Measurements from ENCODE around the gene CNTN4. TPM values are rescaled to one million over a fixed set of nuclear protein-coding genes. Genes with fewer than 3 reads are reported as not detected.

CNTN4 gene
- polyA plus RNA-seq, 3 donors from 2014 or later: not detected

DNA sequence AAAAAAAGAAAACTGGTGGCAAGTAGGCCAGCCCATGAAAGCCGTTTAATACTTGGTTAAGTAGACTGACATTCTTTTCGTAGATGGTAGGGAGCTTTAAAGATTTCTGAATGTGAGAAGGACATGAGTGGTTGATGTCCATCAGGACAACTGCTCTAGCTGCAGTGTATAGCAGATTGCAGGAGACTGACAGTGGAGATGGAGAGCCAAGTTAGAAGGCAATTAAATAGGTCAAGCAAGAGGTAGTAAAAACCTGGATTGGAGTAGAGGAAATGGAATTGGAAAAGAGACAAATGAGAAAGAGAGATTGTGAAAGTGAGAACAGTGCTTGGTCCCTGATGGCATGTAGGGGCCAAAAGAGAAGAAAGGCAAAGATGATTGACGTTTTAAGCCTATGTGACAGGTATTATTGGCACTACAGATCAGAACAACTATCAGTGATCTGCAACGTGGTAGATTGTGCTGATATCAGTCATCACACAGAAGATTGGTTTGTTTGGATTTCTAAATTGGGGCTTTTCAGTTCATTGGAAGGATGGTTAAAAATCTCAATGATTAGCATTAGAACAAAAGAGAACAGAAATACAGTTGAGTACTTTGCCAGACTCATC, 74.0 kb downstream of the CNTN4 start:
- peaks cover 1 to 24% (median 13%) of the 10 kb centered on the region in 6 donors for H3K9me3 Mint-ChIP-seq
- peaks cover 0 to 3% (median 0%) of the 10 kb centered on the region in 3 donors for H3K36me3 Mint-ChIP-seq
- peaks cover 0 to 2% (median 0%) of the 10 kb centered on the region in 3 donors for H3K27me3 Mint-ChIP-seq (ENCODE audit: low read depth in 3 of 3)
- no peak overlapping the region for H3K4me3 Mint-ChIP-seq
- no peak for DNase-seq
- H3K27ac Mint-ChIP-seq: no peak overlapping the region
- no peaks in the 10 kb centered on the region for H3K4me1 Mint-ChIP-seq

DNA sequence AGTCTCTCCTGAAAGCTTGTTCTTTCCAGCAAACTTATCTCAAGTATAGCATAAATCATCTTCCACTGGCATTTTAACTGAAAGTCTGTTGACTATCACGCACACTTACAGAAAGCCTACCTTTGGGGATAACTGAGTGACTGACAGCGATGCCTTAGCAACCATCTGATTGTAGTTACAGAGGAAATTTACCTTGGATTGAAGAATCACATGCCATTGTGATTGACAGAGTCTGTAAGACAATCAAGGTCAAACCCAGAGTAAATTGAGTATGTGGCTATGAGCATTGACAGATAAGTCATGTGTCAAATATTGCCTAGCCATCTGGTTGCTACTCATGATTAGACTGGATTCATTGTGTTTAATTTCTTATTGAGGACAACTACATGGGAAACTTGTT, 82.0 kb downstream of the CNTN4 start:
- Mint-ChIP-seq H3K4me3 (no peak overlapping the region), H3K27me3 (ENCODE audit: low read depth in 3 of 3) (no peaks in the 10 kb centered on the region), H3K9me3 (peaks cover 0 to 14% (median 3%) of the 10 kb centered on the region in 6 donors), H3K27ac (no peak overlapping the region), H3K4me1 (no peaks in the 10 kb centered on the region), H3K36me3 (no peaks in the 10 kb centered on the region)
- DNase-seq: no peak

DNA sequence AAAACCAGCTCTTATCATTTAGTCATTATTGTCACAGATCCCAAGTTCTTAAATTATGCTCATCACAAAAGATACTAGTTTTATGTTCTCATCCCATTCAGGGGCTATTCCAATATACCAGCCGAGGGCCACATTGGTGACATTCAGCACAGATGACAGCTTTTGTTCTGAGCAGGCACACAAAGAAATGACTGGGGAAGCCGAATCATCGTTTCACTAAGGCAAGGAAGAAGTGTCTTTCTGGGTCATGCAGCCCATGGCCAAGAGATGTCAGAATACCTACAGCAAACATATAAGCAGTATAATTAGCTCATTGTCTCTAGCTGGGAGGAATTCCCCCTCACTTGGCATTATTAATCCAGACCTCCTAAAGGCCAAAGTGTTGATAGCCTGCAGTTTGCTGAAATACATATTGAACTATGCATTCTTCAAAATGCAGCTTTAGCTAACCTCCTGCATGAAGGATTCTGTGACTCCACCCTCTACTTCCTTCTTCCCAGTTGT, 100.2 kb downstream of the CNTN4 start:
- Mint-ChIP-seq H3K27me3 (ENCODE audit: low read depth in 3 of 3) (no peaks in the 10 kb centered on the region), H3K27ac (no peak overlapping the region), H3K4me1 (no peaks in the 10 kb centered on the region), H3K9me3 (peaks cover 3 to 30% (median 7%) of the 10 kb centered on the region in 6 donors), H3K36me3 (no peaks in the 10 kb centered on the region), H3K4me3 (no peak overlapping the region)
- no peak for DNase-seq

DNA sequence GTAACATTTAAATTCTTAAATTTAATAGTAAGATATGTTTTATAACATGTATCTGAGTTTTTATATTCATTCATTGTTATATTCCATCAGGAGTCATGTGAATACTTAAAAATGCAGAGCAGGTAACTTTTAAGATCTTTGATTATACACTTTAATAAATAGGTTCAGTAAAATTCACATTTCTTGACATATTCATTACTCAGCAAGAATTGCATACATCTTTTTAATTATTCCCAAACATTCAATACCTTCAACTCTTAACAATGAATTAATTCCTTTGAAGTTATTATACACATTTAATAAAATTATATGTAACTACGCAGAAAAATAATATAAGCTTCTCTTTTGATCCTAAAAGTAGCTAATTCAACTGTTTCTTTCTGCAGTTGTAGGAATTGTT, 105.4 kb downstream of the CNTN4 start:
- Mint-ChIP-seq H3K36me3 (no peaks in the 10 kb centered on the region), H3K4me1 (no peaks in the 10 kb centered on the region), H3K9me3 (peaks cover 0 to 25% (median 3%) of the 10 kb centered on the region in 6 donors), H3K27ac (no peak overlapping the region), H3K27me3 (ENCODE audit: low read depth in 3 of 3) (no peaks in the 10 kb centered on the region), H3K4me3 (no peak overlapping the region)
- DNase-seq: no peak

DNA sequence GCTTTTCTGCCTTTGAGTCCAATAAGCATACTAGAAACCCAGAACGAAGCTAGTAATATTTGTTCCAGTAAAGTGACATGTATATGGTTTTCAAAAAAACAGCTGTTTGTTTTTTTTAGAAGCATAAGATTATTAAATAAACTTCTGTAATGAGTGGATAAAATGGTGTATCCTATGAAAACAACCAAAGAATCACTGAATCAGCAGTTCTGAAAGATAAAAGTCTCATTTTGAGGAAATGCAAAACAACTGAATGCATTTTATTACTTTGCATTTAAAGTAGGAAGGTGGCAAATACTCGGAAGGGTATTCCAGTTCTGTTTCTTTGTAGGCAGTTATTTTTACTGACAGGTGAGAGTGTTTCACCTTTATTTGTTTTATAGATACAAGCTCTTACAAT, 107.0 kb downstream of the CNTN4 start:
- Mint-ChIP-seq H3K9me3 (peaks cover 0 to 17% (median 4%) of the 10 kb centered on the region in 6 donors), H3K27me3 (ENCODE audit: low read depth in 3 of 3) (no peaks in the 10 kb centered on the region), H3K36me3 (no peaks in the 10 kb centered on the region), H3K27ac (no peak overlapping the region), H3K4me3 (no peak overlapping the region), H3K4me1 (no peaks in the 10 kb centered on the region)
- no peak for DNase-seq

DNA sequence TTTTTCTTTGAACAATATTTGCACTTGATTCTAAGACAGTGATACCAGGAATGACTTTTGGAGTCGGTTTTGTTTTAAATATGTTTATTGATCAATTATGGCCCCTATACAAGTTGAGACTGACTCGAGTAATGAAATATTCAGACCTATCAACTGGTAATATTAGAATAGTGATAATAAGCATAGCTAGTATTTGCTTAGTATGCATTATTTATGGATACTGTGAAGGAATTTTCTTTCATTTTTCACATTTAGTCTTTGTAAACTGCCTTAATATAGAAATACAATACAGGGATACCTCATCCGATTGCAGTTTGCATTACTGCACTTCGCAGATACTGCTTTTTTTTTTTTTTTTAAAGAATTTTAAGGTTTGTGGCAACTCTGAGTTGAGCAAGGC, 107.9 kb downstream of the CNTN4 start:
- Mint-ChIP-seq H3K36me3 (no peaks in the 10 kb centered on the region), H3K9me3 (peaks cover 0 to 21% (median 4%) of the 10 kb centered on the region in 6 donors), H3K27me3 (ENCODE audit: low read depth in 3 of 3) (no peaks in the 10 kb centered on the region), H3K4me3 (no peak overlapping the region), H3K4me1 (no peaks in the 10 kb centered on the region), H3K27ac (no peak overlapping the region)
- DNase-seq: no peak

DNA sequence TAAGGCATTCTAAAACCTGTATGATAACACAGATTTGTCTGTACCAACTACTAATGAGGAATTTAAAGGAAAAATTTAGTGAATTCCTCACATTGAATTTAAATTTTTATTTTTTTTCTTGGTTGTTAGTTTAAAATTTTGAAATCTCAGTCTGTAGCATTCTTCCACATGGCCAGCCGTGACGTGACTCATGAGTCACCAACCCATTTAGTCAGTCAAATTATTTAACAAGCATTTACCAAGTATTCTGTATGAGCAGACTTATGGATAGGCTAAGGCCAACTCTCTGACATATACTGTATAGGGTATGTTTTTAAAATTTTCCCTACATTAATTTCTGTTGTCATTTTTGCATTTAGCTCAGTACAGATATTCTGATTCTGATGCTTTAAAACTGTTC, 112.9 kb downstream of the CNTN4 start:
- no peak overlapping the region for H3K27ac Mint-ChIP-seq
- peaks cover 0 to 1% (median 1%) of the 10 kb centered on the region in 3 donors for H3K27me3 Mint-ChIP-seq (ENCODE audit: low read depth in 3 of 3)
- no peaks in the 10 kb centered on the region for H3K4me1 Mint-ChIP-seq
- no peak overlapping the region for H3K4me3 Mint-ChIP-seq
- DNase-seq: no peak
- no peaks in the 10 kb centered on the region for H3K36me3 Mint-ChIP-seq
- peaks cover 7 to 37% (median 11%) of the 10 kb centered on the region in 6 donors for H3K9me3 Mint-ChIP-seq

DNA sequence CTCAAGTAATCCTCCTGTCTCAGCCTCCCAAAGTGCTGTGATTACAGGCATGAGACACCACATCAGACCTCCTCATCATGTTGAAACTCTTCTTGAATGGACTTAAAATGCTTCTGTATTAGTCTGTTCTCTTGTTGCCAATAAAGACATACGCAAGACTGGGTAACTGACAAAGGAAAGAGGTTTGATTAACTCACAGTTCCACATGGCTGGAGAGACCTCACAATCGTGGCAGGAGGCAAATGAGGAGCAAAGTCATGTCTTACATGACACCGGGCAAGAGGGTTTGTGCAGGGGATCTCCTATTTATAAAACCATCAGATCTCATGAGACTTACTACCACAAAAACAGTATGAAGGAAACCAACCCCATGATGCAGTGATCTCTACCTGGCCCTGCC, 113.5 kb downstream of the CNTN4 start:
- H3K9me3 Mint-ChIP-seq: peaks cover 5 to 37% (median 10%) of the 10 kb centered on the region in 6 donors
- no peak for DNase-seq
- no peak overlapping the region for H3K4me3 Mint-ChIP-seq
- peaks cover 0 to 1% (median 1%) of the 10 kb centered on the region in 3 donors for H3K27me3 Mint-ChIP-seq (ENCODE audit: low read depth in 3 of 3)
- H3K36me3 Mint-ChIP-seq: no peaks in the 10 kb centered on the region
- H3K4me1 Mint-ChIP-seq: no peaks in the 10 kb centered on the region
- H3K27ac Mint-ChIP-seq: no peak overlapping the region

DNA sequence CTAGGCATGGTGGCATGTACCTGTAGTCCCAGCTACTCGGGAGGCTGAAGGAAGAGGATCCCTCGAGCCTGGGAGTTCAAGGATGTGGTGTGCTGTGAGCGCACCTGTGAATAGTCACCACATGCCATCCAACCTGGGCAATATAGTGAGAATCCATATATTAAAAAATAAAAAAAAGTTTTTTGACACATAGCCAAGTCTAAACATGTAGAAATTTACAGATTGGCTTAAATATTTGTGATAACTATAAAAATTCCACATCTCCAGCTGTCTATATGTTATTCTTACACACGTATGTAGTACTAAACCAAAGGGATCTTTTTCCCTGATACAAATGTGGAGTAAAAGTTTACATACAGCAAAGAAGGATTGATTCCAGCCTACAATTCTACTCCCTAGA, 119.7 kb downstream of the CNTN4 start:
- H3K36me3 Mint-ChIP-seq: no peaks in the 10 kb centered on the region
- no peaks in the 10 kb centered on the region for H3K4me1 Mint-ChIP-seq
- no peak for DNase-seq
- peaks cover 7 to 31% (median 13%) of the 10 kb centered on the region in 6 donors for H3K9me3 Mint-ChIP-seq
- H3K4me3 Mint-ChIP-seq: no peak overlapping the region
- H3K27me3 Mint-ChIP-seq (ENCODE audit: low read depth in 3 of 3): peaks cover 1 to 2% (median 2%) of the 10 kb centered on the region in 3 donors
- H3K27ac Mint-ChIP-seq: no peak overlapping the region

DNA sequence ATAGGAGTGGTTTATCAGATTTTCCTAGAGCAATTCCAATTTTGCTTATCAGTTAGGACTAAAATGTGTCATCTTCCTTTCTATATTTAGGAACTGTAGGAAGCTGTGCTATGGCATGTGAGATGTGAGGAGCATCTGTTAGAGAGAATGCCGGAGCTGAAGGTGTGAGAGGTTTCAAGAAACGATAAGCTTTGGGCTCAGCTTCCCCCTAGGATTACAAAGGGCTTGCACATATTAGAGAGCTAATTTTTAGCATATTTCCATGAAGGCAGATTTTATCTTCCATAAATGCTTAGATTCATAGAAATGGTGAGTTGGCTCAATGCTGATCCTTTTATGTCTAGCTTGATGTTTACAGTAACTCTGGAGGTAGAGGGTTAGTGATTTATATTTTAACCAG, 120.2 kb downstream of the CNTN4 start:
- no peak overlapping the region for H3K27ac Mint-ChIP-seq
- H3K4me3 Mint-ChIP-seq: no peak overlapping the region
- no peaks in the 10 kb centered on the region for H3K4me1 Mint-ChIP-seq
- no peak for DNase-seq
- H3K9me3 Mint-ChIP-seq: peaks cover 6 to 31% (median 13%) of the 10 kb centered on the region in 6 donors
- H3K27me3 Mint-ChIP-seq (ENCODE audit: low read depth in 3 of 3): peaks cover 2 to 5% (median 2%) of the 10 kb centered on the region in 3 donors
- no peaks in the 10 kb centered on the region for H3K36me3 Mint-ChIP-seq

DNA sequence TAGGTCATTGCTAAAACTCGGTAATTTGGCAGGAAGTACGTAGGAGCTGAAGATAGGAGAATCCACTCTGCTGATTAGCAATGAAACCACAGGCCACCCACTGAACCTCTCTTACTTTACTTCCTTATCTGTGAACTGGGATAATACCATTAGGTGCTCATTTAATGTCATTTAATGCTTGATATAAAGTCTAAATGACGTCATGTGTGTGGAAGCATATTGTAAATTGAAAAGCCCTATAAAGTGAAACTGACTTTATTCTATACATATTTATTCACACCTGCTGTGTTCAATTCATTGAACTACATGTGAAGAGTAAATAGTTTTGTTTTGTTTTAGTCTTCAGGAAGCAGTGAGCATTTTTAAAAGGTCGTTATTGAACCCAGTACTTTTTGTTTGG, 137.5 kb downstream of the CNTN4 start:
- Mint-ChIP-seq H3K36me3 (no peaks in the 10 kb centered on the region), H3K4me3 (no peak overlapping the region), H3K4me1 (no peaks in the 10 kb centered on the region), H3K9me3 (peaks cover under 1 to 15% (median 7%) of the 10 kb centered on the region in 6 donors), H3K27me3 (ENCODE audit: low read depth in 3 of 3) (peaks cover 0 to 2% (median 0%) of the 10 kb centered on the region in 3 donors), H3K27ac (no peak overlapping the region)
- no peak for DNase-seq

DNA sequence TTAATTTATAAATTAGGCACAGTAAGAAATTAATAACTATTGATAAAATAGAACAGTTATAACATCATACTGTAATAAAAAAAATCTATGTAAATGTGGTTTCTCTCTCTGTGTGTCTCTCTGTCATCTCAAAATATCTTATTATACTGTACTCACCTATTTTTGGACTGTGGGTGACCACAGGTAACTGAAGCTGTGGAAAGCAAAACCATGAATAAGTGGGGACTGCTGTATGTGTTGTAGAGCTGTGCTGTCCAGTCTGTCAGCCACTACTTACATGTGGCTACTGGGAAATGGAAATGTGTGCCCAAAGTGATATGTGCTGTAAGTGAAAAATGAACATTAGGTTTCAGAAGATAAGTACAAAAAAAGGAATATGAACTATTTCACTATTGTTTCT, 145.5 kb downstream of the CNTN4 start:
- Mint-ChIP-seq H3K27ac (no peak overlapping the region), H3K36me3 (no peaks in the 10 kb centered on the region), H3K4me1 (no peaks in the 10 kb centered on the region), H3K4me3 (no peak overlapping the region), H3K27me3 (ENCODE audit: low read depth in 3 of 3) (no peaks in the 10 kb centered on the region), H3K9me3 (peaks cover 0 to 27% (median 10%) of the 10 kb centered on the region in 6 donors)
- no peak for DNase-seq

DNA sequence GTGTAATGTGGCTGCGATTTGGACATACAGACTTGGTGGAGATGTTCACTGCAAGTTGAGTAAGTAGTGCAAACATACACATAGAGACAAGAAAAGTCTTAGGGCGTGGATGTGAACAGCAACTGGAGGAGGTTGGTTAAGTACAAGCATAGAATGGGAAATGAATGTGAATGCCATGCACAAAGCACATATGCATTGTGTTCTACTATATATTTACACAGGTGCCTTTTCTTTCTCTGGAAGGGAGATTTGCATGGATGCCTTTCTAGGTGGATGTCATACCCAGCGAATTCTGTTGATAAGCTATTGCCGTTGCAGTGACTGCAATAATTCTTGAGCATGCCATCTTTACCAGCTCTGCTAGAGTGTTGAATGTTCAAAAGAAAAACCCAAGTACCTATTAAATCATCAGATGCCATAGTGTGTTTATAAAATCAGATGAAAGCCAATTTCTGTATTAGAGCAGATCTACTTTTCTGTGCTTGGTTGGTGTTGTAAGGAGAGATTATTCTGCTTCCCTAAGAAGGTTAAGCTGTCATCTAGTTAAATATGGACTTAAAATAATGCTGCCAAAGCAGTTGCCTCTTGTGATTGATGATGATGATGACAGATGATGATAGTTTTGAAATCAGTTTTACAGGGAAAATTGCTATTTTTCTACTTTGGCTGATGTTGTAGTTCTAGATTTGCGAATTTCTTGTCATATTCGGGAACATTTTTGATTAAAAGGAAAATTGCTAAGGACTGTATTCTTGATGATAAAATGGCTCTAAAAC, 148.4 kb downstream of the CNTN4 start:
- no peaks in the 10 kb centered on the region for H3K4me1 Mint-ChIP-seq
- H3K27me3 Mint-ChIP-seq (ENCODE audit: low read depth in 3 of 3): no peaks in the 10 kb centered on the region
- no peak for DNase-seq
- H3K4me3 Mint-ChIP-seq: no peak overlapping the region
- peaks cover 6 to 30% (median 7%) of the 10 kb centered on the region in 6 donors for H3K9me3 Mint-ChIP-seq
- H3K36me3 Mint-ChIP-seq: no peaks in the 10 kb centered on the region
- H3K27ac Mint-ChIP-seq: no peak overlapping the region

DNA sequence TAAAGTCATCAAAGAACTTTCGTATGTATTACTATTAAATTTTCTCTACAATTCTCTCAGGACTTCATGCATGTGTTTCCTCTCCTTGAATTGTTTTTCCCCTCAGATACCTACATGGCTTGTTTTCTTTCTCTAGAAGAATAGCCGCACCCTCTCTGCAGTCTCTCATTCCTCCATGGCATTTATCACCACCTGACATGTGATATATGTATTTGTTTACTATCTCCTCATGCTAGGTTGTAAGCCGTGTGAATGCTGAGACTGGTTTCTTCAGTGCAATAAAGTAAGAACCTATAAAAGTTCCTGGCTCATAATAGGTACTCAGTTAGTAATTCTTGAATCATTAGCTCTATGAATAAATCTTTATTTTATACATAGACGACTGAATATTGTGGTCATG, 149.2 kb downstream of the CNTN4 start:
- Mint-ChIP-seq H3K4me1 (no peaks in the 10 kb centered on the region), H3K36me3 (no peaks in the 10 kb centered on the region), H3K9me3 (peaks cover 6 to 32% (median 9%) of the 10 kb centered on the region in 6 donors), H3K27ac (no peak overlapping the region), H3K27me3 (ENCODE audit: low read depth in 3 of 3) (no peaks in the 10 kb centered on the region), H3K4me3 (no peak overlapping the region)
- DNase-seq: no peak
